Suprapubic skin (tissue), 4 donors: Measurements from ENCODE around the gene AEN.

Experiments
- EP300 ChIP-seq: sonication (generic); formaldehyde crosslinking; IDR thresholded peaks from one replicate; pipeline ENCODE4 v1.6.1; 2017; ENCODE audit warnings: antibody characterized with exemption
- POLR2AphosphoS5 ChIP-seq, 3 donors: sonication (generic); formaldehyde crosslinking; IDR thresholded peaks; one replicate each; pipeline ENCODE4 v1.6.1; 2017; ENCODE audit warnings: antibody characterized with exemption in 3 of 3
- TF ChIP-seq, protein P1 (sequence below), 2 donors: fragments of 200-600 bp in 1 of 2; fragments of 450-650 bp in 1 of 2; sonication (generic) in 1 of 2; IDR thresholded peaks; one replicate each; pipeline ENCODE4 v1.5.1; 2016 to 2019; ENCODE audit warnings: antibody characterized with exemption in 2 of 2, mild to moderate bottlenecking in 1 of 2, moderate library complexity in 1 of 2

DNA sequence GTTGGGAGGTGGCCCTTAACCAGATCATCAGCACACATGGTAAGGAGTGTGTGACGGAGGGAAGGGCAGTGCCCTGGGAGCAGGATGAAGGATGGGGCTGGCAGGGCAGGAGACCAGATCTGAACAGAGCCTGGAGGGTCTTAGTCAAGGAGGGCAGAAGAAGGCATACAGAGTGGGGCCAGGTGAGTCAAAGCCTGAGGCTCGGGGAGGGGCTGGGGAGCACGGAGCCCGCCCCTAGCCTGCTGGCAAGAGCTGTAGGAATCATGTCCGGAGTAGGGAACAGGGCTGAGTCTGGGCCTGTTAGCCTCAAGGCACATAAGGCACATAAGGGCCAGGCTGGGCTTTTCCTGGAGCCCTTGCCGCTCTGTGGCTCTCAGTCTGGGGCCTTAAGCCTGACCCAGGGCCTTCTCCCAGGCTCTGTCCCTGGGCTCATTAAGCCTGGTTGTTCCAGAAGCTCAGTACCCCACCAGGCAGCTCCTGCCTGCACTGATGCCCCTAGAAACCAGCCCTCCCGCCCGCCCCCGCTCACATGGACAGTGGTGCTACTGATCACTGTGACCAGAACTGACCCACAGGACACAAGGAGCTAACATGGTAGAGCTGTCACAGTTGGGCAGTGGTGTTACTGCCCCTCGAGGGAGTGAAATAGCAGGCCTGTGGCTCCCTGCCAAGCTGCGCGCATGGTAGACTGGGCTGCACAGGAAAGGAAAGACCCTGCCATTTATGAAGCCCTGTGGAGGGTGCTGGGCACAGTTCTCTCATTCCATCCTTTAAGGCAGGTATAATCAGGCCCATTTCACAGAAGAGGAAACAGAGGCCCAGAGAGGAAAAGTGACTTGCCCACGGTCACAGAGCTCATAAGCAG, 32.3 kb downstream of the AEN start:
- TF ChIP-seq POLR2AphosphoS5 (IDR thresholded peaks at IDR 0.05): no peak
- TF ChIP-seq, protein P1, sequence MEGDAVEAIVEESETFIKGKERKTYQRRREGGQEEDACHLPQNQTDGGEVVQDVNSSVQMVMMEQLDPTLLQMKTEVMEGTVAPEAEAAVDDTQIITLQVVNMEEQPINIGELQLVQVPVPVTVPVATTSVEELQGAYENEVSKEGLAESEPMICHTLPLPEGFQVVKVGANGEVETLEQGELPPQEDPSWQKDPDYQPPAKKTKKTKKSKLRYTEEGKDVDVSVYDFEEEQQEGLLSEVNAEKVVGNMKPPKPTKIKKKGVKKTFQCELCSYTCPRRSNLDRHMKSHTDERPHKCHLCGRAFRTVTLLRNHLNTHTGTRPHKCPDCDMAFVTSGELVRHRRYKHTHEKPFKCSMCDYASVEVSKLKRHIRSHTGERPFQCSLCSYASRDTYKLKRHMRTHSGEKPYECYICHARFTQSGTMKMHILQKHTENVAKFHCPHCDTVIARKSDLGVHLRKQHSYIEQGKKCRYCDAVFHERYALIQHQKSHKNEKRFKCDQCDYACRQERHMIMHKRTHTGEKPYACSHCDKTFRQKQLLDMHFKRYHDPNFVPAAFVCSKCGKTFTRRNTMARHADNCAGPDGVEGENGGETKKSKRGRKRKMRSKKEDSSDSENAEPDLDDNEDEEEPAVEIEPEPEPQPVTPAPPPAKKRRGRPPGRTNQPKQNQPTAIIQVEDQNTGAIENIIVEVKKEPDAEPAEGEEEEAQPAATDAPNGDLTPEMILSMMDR (IDR thresholded peaks at IDR 0.05): no peak
- TF ChIP-seq EP300: no peak
